K562 (cell line): ENCODE measurements around the gene DST. TPM values are rescaled to one million over a fixed set of nuclear protein-coding genes. Genes with fewer than 3 reads are reported as not detected.

Experiments used
- ATAC-seq: fragments of 200-7000 bp; cut with Tn5 transposase; 3 replicates; pipeline ENCODE4 v1.9.1; 2020; ENCODE audit warnings: moderate library complexity
- BruUV-seq: library from RNA; stranded (reverse); fragments of 400-500 nt; replicated peaks from 2 replicates; lab custom pipeline; 2021; lab: Mats Ljungman, UMichigan
- CTCF ChIA-PET: fragments of 300-600 bp; formaldehyde crosslinking; extraction: SDS; loops from one replicate; lab custom pipeline; 2021; ENCODE audit warnings: low intra/inter-chr PET ratio; lab: Yijun Ruan, JAX
- POLR2A ChIA-PET: fragments of 300-600, 350-650 bp; sonication (Branson Sonifier 250); formaldehyde crosslinking; extraction: SDS; loops from one replicate; lab custom pipeline; 2021; ENCODE audit warnings: antibody characterized with exemption, inconsistent platforms; lab: Yijun Ruan, JAX
- DNase-seq, 4 experiments: peaks; one replicate each; pipeline versions ENCODE4 v3.0.0 to v3.0.0-alpha.2; 2011 to 2018; ENCODE audit warnings: low spot score in 3 of 4, mixed read lengths in 3 of 4; ENCODE audit errors: extremely low read depth in 1 of 4
- FAIRE-seq: peaks from 2 replicates; lab custom pipeline; 2011; peaks lifted over from hg19 to GRCh38; lab: Jason Lieb, UNC
- H2AFZ ChIP-seq: 2 replicates; pipeline ENCODE4 v1.6.0; 2011; ENCODE audit warnings: low read depth, low read length, control low read depth, inconsistent platforms
- H3K27ac ChIP-seq: fragments of 200-600 bp; 3 replicates; pipeline ENCODE4 v1.8.0; 2011; ENCODE audit warnings: low read depth, mild to moderate bottlenecking, control low read depth, inconsistent platforms, low read length, moderate library complexity, mixed read lengths; ENCODE audit errors: extremely low read depth
- H3K27me3 ChIP-seq, 2 experiments: fragments of 300-600 bp in 1 of 2; 2 replicates in 1 of 2; 3 replicates in 1 of 2; pipeline versions ENCODE4 v1.6.0 to v1.8.0; 2011; ENCODE audit warnings: inconsistent platforms in 2 of 2, low read length in 2 of 2, mild to moderate bottlenecking in 1 of 2, mixed read lengths in 1 of 2, moderate library complexity in 1 of 2; ENCODE audit not compliant: control insufficient read depth in 2 of 2, insufficient read depth in 2 of 2
- H3K36me3 ChIP-seq: fragments of 300-600 bp; 3 replicates; pipeline ENCODE4 v1.8.0; 2011; ENCODE audit warnings: mild to moderate bottlenecking, low read length, inconsistent platforms; ENCODE audit not compliant: control insufficient read depth, insufficient read depth
- H3K4me1 ChIP-seq, 2 experiments: fragments of 200-600 bp in 1 of 2; replicated peaks in 1 of 2; 2 replicates in 1 of 2; 3 replicates in 1 of 2; pipeline versions ENCODE4 v1.5.1 to v1.8.0; 2011; ENCODE audit warnings: inconsistent platforms in 2 of 2, low read length in 2 of 2, mild to moderate bottlenecking in 1 of 2, mixed read lengths in 1 of 2, moderate library complexity in 1 of 2; ENCODE audit not compliant: control insufficient read depth in 2 of 2, insufficient read depth in 2 of 2
- H3K4me2 ChIP-seq: 2 replicates; pipeline ENCODE4 v1.6.1; 2011; ENCODE audit warnings: low read length, control low read depth, inconsistent platforms, mixed read lengths; ENCODE audit not compliant: insufficient read depth
- H3K4me3 ChIP-seq: fragments of 200-600 bp; sonication (generic), shearing (Covaris generic); 2 replicates; pipeline ENCODE4 v1.5.1; 2016; ENCODE audit warnings: control low read depth, inconsistent platforms
- H3K79me2 ChIP-seq: fragments of 200-600 bp; 3 replicates; pipeline ENCODE4 v1.8.0; 2011; ENCODE audit warnings: low read length, inconsistent platforms; ENCODE audit not compliant: control insufficient read depth, insufficient read depth
- H3K9ac ChIP-seq, 2 experiments: 2 replicates each; pipeline versions ENCODE4 v1.6.0 to v1.6.1; 2011; ENCODE audit warnings: low read depth in 2 of 2, low read length in 2 of 2, control low read depth in 1 of 2, inconsistent platforms in 1 of 2, mild to moderate bottlenecking in 1 of 2, mixed read lengths in 1 of 2; ENCODE audit not compliant: insufficient read depth in 1 of 2
- H3K9me1 ChIP-seq: one replicate; pipeline ENCODE4 v1.6.0; 2011; ENCODE audit warnings: inconsistent platforms, mild to moderate bottlenecking, low read length, moderate library complexity; ENCODE audit not compliant: control insufficient read depth, insufficient read depth
- H3K9me3 ChIP-seq: replicated peaks from 2 replicates; pipeline ENCODE4 v1.5.1; 2011; ENCODE audit warnings: low read depth, low read length, inconsistent platforms; ENCODE audit not compliant: control insufficient read depth, insufficient read depth
- H4K20me1 ChIP-seq: replicated peaks from 2 replicates; pipeline ENCODE4 v1.6.1; 2011; ENCODE audit warnings: low read length, inconsistent platforms, mixed read lengths; ENCODE audit not compliant: control insufficient read depth, insufficient read depth
- ATF6 ChIP-seq: sonication (generic); formaldehyde crosslinking; IDR thresholded peaks from 2 replicates; pipeline ENCODE4 v1.4.0; 2020; ENCODE audit warnings: mild to moderate bottlenecking, missing genetic modification reagents
- BRF1 ChIP-seq: IDR thresholded peaks from 3 replicates; pipeline ENCODE4 v1.6.1; 2011; ENCODE audit warnings: borderline replicate concordance, mild to moderate bottlenecking; ENCODE audit not compliant: insufficient read length; ENCODE audit errors: extremely low read depth
- CBX2 ChIP-seq: fragments of 200-600 bp; sonication (generic); IDR thresholded peaks from one replicate; pipeline ENCODE4 v1.6.1; 2012; ENCODE audit warnings: mild to moderate bottlenecking, low read length, inconsistent platforms; ENCODE audit not compliant: insufficient read depth, poor library complexity, severe bottlenecking
- CCNT2 ChIP-seq: IDR thresholded peaks from 2 replicates; pipeline ENCODE4 v1.6.1; 2011; ENCODE audit warnings: borderline replicate concordance, low read depth, mild to moderate bottlenecking, moderate library complexity, mixed read lengths, low read length; ENCODE audit not compliant: insufficient read length; ENCODE audit errors: extremely low read depth
- FOXK2 ChIP-seq, 2 experiments: fragments of 450-650 bp; IDR thresholded peaks in 1 of 2; conservative IDR thresholded peaks in 1 of 2; 2 replicates each; pipeline ENCODE4 v1.6.1; 2016; ENCODE audit warnings: low read depth in 2 of 2, mild to moderate bottlenecking in 1 of 2
- HBP1 ChIP-seq: fragments of 450-650 bp; formaldehyde crosslinking; IDR thresholded peaks from 2 replicates; pipeline ENCODE4 v1.4.0; 2022; ENCODE audit warnings: missing genetic modification characterization
- HMGXB4 ChIP-seq: sonication (generic); formaldehyde crosslinking; IDR thresholded peaks from 2 replicates; pipeline ENCODE4 v1.8.1; 2023; ENCODE audit warnings: mild to moderate bottlenecking, missing genetic modification reagents
- NCOA6 ChIP-seq: fragments of 450-650 bp; IDR thresholded peaks from 2 replicates; pipeline ENCODE4 v1.6.1; 2017; ENCODE audit warnings: mild to moderate bottlenecking
- NRF1 ChIP-seq, 2 experiments: fragments of 450-650 bp; IDR thresholded peaks in 1 of 2; conservative IDR thresholded peaks in 1 of 2; 2 replicates each; pipeline ENCODE4 v1.6.1; 2014; ENCODE audit warnings: mild to moderate bottlenecking in 2 of 2
- PKNOX1 ChIP-seq: fragments of 450-650 bp; IDR thresholded peaks from 2 replicates; pipeline ENCODE4 v1.6.1; 2016
- SNIP1 ChIP-seq: fragments of 450-650 bp; IDR thresholded peaks from 2 replicates; pipeline ENCODE4 v1.7.1; 2017; ENCODE audit warnings: low read depth, mild to moderate bottlenecking
- SRSF1 ChIP-seq: fragments of 200-400 bp; formaldehyde crosslinking; IDR thresholded peaks from 2 replicates; pipeline ENCODE4 v1.6.1; 2017; ENCODE audit warnings: mild to moderate bottlenecking, low read depth, low read length, moderate library complexity
- STAT5A ChIP-seq: IDR thresholded peaks from 2 replicates; pipeline ENCODE4 v1.6.1; 2012; ENCODE audit warnings: low read length, inconsistent platforms, borderline replicate concordance
- WGBS: fragments of 100-300 bp; shearing (Covaris generic); methylation state at CpG from one replicate; pipeline ENCODE4 v1.1.6; 2016; ENCODE audit warnings: low coverage, mixed read lengths; ENCODE audit not compliant: insufficient coverage; ENCODE audit errors: missing lambda C conversion rate; 5-methylcytosine and 5-hydroxymethylcytosine counted together
- in situ Hi-C: fragments of 300-500 bp; cut with MboI; formaldehyde crosslinking; loops from 4 replicates; pipeline ENCODE4 v1.15.0; 2018; ENCODE audit warnings: inconsistent platforms, mixed read lengths
- intact Hi-C: fragments of 100-400 bp; cut with micrococcal nuclease; formaldehyde crosslinking; loops from 2 replicates; pipeline ENCODE4 v1.14.2; 2022
- polyA plus RNA-seq, 8 experiments: library from polyadenylated mRNA; depleted of rRNA in 4 of 8; stranded (reverse) in 5 of 8; unstranded in 3 of 8; fragments of >200 nt; fragmentation: Nextera tagmentation in 2 of 8; fragmentation: Illumina TruSeq in 1 of 8; extraction: Ambion mirVana in 2 of 8; extraction: Trizol in 1 of 8; gene quantifications; 2 replicates each; pipeline versions ENCODE4 v1.2.1 to v1.2.3, GENCODE V29; 2011 to 2014; ENCODE audit warnings: inconsistent platforms in 1 of 8, missing spikeins in 1 of 8
- total RNA-seq, 7 experiments: library from RNA; depleted of rRNA in 6 of 7; stranded (reverse); fragments of >200 nt in 6 of 7; fragmentation: Illumina TruSeq in 2 of 7; extraction: Trizol in 2 of 7; gene quantifications; 2 replicates each; pipeline versions ENCODE4 v1.2.1 to v1.2.3, GENCODE V29; 2011 to 2021; ENCODE audit warnings: low replicate concordance in 1 of 7

The DST gene
- total and polyA plus RNA-seq, 9 of the 15 experiments (the other 6 are each of a cell fraction or from before 2014, with no cell fraction given): 5.2 to 21.9 (median 13.3) TPM

- Histone ChIP-seq H3K27me3 (no peaks in the 10 kb centered on the region), H3K4me3 (no peak overlapping the region), H4K20me1 (no peaks in the 10 kb centered on the region), H3K36me3 (no peaks in the 10 kb centered on the region), H3K4me2 (no peak overlapping the region), H3K79me2 (no peaks in the 10 kb centered on the region), H3K4me1 (no peaks in the 10 kb centered on the region), H3K9me3 (no peaks in the 10 kb centered on the region), H3K9me1 (no peaks in the 10 kb centered on the region), H2AFZ (no peak overlapping the region), H3K9ac (no peak overlapping the region), H3K27ac (no peak overlapping the region)
- BruUV-seq: no TSS peak
- CTCF ChIA-PET: no interaction called here
- in situ Hi-C loops (no loop called here), intact Hi-C loops (no loop called here)
- 29% methylated on average over 12 of the region's 12 CpGs for WGBS
- no peak for FAIRE-seq
- ATAC-seq: no peak
- no peak for DNase-seq
- POLR2A ChIA-PET: no interaction called here
- TF ChIP-seq HBP1 (CRISPR knock-in tag) (no peak), HMGXB4 (CRISPR knock-in tag) (no peak), SNIP1 (no peak), STAT5A (no peak), CBX2 (no peak), PKNOX1 (no peak), SRSF1 (no peak), BRF1 (no peak), CCNT2 (no peak), ATF6 (CRISPR knock-in tag) (no peak), FOXK2 (conservative IDR thresholded peaks at IDR 0.05 in 1 of 2, IDR thresholded peaks at IDR 0.05 in 1 of 2; ENCODE audit: low read depth in 2 of 2) (no peak), NRF1 (conservative IDR thresholded peaks at IDR 0.05 in 1 of 2, IDR thresholded peaks at IDR 0.05 in 1 of 2) (no peak), NCOA6 (no peak)
These were observed 22.3 kb downstream of the DST start for GRCh38 chr6:56620229-56620868.
